ENCODE results near the gene SIL1.

DNA sequence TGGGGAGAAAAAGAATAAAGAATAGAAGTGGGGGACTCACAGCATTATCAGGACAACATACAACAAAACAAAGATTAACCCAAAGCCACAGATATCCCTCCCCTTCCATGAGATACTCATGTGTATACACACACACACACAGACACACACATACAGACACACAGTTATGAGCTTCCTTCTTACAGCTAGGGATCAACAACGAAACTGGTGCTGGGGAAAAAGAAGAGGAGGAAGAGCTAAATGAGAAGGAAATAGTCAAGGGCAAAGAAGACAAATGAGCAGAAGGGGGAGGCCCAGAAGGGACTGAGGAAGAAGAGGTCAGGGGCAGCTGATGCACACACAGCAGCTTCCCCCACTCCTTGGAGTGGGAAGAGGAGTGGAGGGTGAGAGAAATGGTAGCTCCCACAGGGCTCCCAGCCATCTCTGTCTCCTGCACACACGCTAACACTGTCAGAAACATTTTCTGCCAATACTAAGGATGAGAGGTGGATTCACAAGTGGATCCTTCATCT is 66.2 kb downstream of the SIL1 start:
- TF ChIP-seq POLR2A (IDR thresholded peaks at IDR 0.05; ENCODE audit: low read depth, low read length) = no peak
- TF ChIP-seq POLR2AphosphoS5 (IDR thresholded peaks at IDR 0.05; ENCODE audit: low read depth, low read length) = no peak
- TF ChIP-seq TAF1 (IDR thresholded peaks at IDR 0.05; ENCODE audit: borderline replicate concordance, low read depth, low read length) = no peak
